Body of pancreas (tissue), 4 donors: Measurements from ENCODE around the gene TRAPPC6A. TPM values are rescaled to one million over a fixed set of nuclear protein-coding genes. Genes with fewer than 3 reads are reported as not detected.

ENCODE experiments used
- ATAC-seq: fragments of 150-250 bp; one replicate; pipeline ENCODE4 v1.9.1; 2016
- DNase-seq, 4 donors: peaks; one replicate each; pipeline ENCODE4 v3.0.0-alpha.2; 2019
- H3K27ac ChIP-seq, 4 donors: fragments of 200-600 bp; sonication (generic); 1 replicate in 3 of 4; 2 replicates in 1 of 4; pipeline versions ENCODE4 v1.5.1 to v1.6.1; 2016 to 2019; ENCODE audit warnings: mild to moderate bottlenecking in 1 of 4, mixed read lengths in 1 of 4, moderate library complexity in 1 of 4
- H3K27me3 ChIP-seq, 2 donors: fragments of 200-600 bp; sonication (generic); one replicate each; pipeline ENCODE4 v1.6.0; 2016; ENCODE audit warnings: mild to moderate bottlenecking in 1 of 2
- H3K36me3 ChIP-seq, 2 donors: fragments of 200-600 bp; sonication (generic); replicated peaks in 1 of 2; 2 replicates each; pipeline ENCODE4 v1.5.1; 2016; ENCODE audit warnings: low read depth in 2 of 2; ENCODE audit not compliant: insufficient read depth in 1 of 2
- H3K4me1 ChIP-seq: fragments of 200-600 bp; sonication (generic); one replicate; pipeline ENCODE4 v1.6.0; 2016
- H3K4me3 ChIP-seq, 2 donors: fragments of 200-600 bp; sonication (generic); 1 replicate in 1 of 2; 2 replicates in 1 of 2; pipeline ENCODE4 v1.5.1; 2016 to 2019
- H3K9me3 ChIP-seq, 3 donors: fragments of 200-600 bp; sonication (generic); 1 replicate in 2 of 3; 2 replicates in 1 of 3; pipeline ENCODE4 v1.5.1; 2016
- POLR2A ChIP-seq, 3 donors: fragments of 450-650 bp; IDR thresholded peaks; one replicate each; pipeline ENCODE4 v1.6.1; 2016; ENCODE audit warnings: antibody characterized with exemption in 3 of 3, mild to moderate bottlenecking in 2 of 3
- WGBS, 2 donors: methylation state at CpG; one replicate each; pipeline ENCODE4 v1.1.5; 2017; 5-methylcytosine and 5-hydroxymethylcytosine counted together
- intact Hi-C: fragments of 100-400 bp; cut with DNase I; formaldehyde crosslinking; loops from one replicate; pipeline ENCODE4 v1.15.1; 2023
- total RNA-seq, 2 donors: library from RNA; depleted of rRNA; stranded (reverse); fragments of >200 nt; gene quantifications; one replicate each; pipeline ENCODE4 v1.1.0, GENCODE V29; 2016
- TF ChIP-seq, protein P1 (sequence below), 7 experiments: fragments of 450-650 bp in 4 of 7; fragments of 200-600 bp in 3 of 7; sonication (generic) in 3 of 7; IDR thresholded peaks; one replicate each; pipeline ENCODE4 v1.5.1; 2016 to 2019; ENCODE audit warnings: antibody characterized with exemption in 7 of 7

The TRAPPC6A gene
- total RNA-seq, 2 donors from 2014 or later: 8.3 TPM; not detected in 1

DNA sequence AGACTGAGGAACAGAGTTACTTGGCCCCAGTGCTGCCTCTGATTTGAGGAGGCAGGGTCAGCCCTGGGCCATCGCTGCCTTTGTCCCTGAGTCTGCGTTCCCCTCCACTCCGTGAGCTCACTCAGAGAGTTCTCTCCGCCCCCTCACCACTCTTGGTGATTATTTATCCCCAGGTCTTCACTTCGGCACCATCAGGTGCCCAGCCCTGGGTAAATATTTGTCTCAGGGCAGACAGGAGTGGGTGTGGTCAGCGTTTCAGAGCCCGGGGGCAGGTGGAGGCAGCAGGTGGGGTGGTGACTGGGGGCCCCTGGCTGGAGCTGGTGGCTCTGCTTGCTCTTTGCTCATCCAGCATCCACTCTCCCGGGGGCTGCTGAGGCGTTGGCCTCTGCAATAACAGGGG is 64.4 kb downstream of the TRAPPC6A start:
- intact Hi-C loops: no loop called here
- peaks cover 39% of the 10 kb centered on the region for H3K4me1 ChIP-seq
- no peaks in the 10 kb centered on the region for H3K36me3 ChIP-seq
- H3K4me3 ChIP-seq: no peak overlapping the region
- H3K27ac ChIP-seq: no peak overlapping the region
- H3K9me3 ChIP-seq: no peaks in the 10 kb centered on the region
- 10 to 23% methylated on average over 7 to 9 of the region's 9 CpGs for WGBS, 2 donors
- TF ChIP-seq, protein P1, sequence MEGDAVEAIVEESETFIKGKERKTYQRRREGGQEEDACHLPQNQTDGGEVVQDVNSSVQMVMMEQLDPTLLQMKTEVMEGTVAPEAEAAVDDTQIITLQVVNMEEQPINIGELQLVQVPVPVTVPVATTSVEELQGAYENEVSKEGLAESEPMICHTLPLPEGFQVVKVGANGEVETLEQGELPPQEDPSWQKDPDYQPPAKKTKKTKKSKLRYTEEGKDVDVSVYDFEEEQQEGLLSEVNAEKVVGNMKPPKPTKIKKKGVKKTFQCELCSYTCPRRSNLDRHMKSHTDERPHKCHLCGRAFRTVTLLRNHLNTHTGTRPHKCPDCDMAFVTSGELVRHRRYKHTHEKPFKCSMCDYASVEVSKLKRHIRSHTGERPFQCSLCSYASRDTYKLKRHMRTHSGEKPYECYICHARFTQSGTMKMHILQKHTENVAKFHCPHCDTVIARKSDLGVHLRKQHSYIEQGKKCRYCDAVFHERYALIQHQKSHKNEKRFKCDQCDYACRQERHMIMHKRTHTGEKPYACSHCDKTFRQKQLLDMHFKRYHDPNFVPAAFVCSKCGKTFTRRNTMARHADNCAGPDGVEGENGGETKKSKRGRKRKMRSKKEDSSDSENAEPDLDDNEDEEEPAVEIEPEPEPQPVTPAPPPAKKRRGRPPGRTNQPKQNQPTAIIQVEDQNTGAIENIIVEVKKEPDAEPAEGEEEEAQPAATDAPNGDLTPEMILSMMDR (IDR thresholded peaks at IDR 0.05): no peak
- TF ChIP-seq POLR2A (IDR thresholded peaks at IDR 0.05): no peak
- ATAC-seq (peak; percentile 36), DNase-seq (peak in 3 of 4 donors; percentile 48 to 54 (median 50))
- H3K27me3 ChIP-seq: no peaks in the 10 kb centered on the region

Other genes with a start within 250 kb of the TRAPPC6A start
- not detected for gene APOC4, start 236.0 kb downstream of the TRAPPC6A start, total RNA-seq
- not detected for gene APOC2, start 232.2 kb downstream of the TRAPPC6A start, total RNA-seq
- gene CLPTM1, start 222.9 kb downstream of the TRAPPC6A start, total RNA-seq: 10 to 100 TPM; 37.1 to 48.5 TPM
- gene RELB, start 176.8 kb downstream of the TRAPPC6A start, total RNA-seq: 10 to 100 TPM in 1 of 2 donors, 1 to 10 TPM in 1; 8.9 to 11.9 TPM
- 10 to 100 TPM; 40.2 to 64.9 TPM for gene CLASRP, start 139.2 kb downstream of the TRAPPC6A start, total RNA-seq
- gene ZNF296, start 101.8 kb downstream of the TRAPPC6A start, total RNA-seq: under 1 TPM in 1 of 2 donors, not detected in 1; 0.26 TPM
- 10 to 100 TPM; 15.8 to 19.5 TPM for gene GEMIN7, start 99.0 kb downstream of the TRAPPC6A start, total RNA-seq
- 10 to 100 TPM; 16.6 to 49.8 TPM for gene PPP1R37, start 85.1 kb downstream of the TRAPPC6A start, total RNA-seq
- gene NKPD1, start 17.3 kb downstream of the TRAPPC6A start, total RNA-seq: not detected
- 10 to 100 TPM in 1 of 2 donors, 1 to 10 TPM in 1; 4.9 to 12.5 TPM for gene BLOC1S3, start 547 bp upstream of the TRAPPC6A start, total RNA-seq
- gene EXOC3L2, start 67.2 kb upstream of the TRAPPC6A start, total RNA-seq: 1 to 10 TPM; 4.2 to 6.9 TPM
- 10 to 100 TPM in 1 of 2 donors, 1 to 10 TPM in 1; 9.2 to 12.5 TPM for gene MARK4, start 73.0 kb upstream of the TRAPPC6A start, total RNA-seq
- gene CKM, start 144.6 kb upstream of the TRAPPC6A start, total RNA-seq: not detected
- 10 to 100 TPM in 1 of 2 donors, 1 to 10 TPM in 1; 1.3 to 11.7 TPM for gene KLC3, start 162.5 kb upstream of the TRAPPC6A start, total RNA-seq
- 10 to 100 TPM in 1 of 2 donors, 1 to 10 TPM in 1; 7.8 to 29.3 TPM for gene ERCC2, start 192.3 kb upstream of the TRAPPC6A start, total RNA-seq
- gene PPP1R13L, start 226.8 kb upstream of the TRAPPC6A start, total RNA-seq: 10 to 100 TPM; 26.4 to 32.9 TPM
- gene POLR1G, start 228.4 kb upstream of the TRAPPC6A start, total RNA-seq: 1 to 10 TPM; 1.8 to 2.0 TPM
- gene ERCC1, start 245.7 kb upstream of the TRAPPC6A start, total RNA-seq: 10 to 100 TPM; 91.3 to 97.9 TPM